GM23338 (cell line): ENCODE data around the gene LYG2. TPM values are rescaled to one million over a fixed set of nuclear protein-coding genes. Genes with fewer than 3 reads are reported as not detected.

Experiments
- ATAC-seq: fragments of 200-7000 bp; cut with Tn5 transposase; 3 replicates; pipeline ENCODE4 v1.9.1; 2020
- DNase-seq: peaks from one replicate; pipeline ENCODE4 v3.0.0-alpha.2; 2015; ENCODE audit warnings: low spot score
- H2AFZ ChIP-seq: fragments of 200-600 bp; sonication (generic); 2 replicates; pipeline ENCODE4 v1.8.0; 2016; ENCODE audit warnings: antibody characterized with exemption, mild to moderate bottlenecking, moderate library complexity
- H3F3A ChIP-seq: fragments of 200-600 bp; sonication (generic); replicated peaks from 2 replicates; pipeline ENCODE4 v1.8.0; 2017; ENCODE audit warnings: antibody characterized with exemption, mixed run types, low read depth
- H3K27ac ChIP-seq: fragments of 200-600 bp; sonication (generic); 2 replicates; pipeline ENCODE4 v1.6.1; 2016; ENCODE audit warnings: low read depth
- H3K27me3 ChIP-seq: fragments of 200-600 bp; sonication (generic); 2 replicates; pipeline ENCODE4 v1.8.0; 2016; ENCODE audit warnings: mild to moderate bottlenecking, mixed run types, moderate library complexity; ENCODE audit not compliant: insufficient read depth
- H3K36me3 ChIP-seq: fragments of 200-600 bp; sonication (generic); 2 replicates; pipeline ENCODE4 v1.8.0; 2016; ENCODE audit warnings: mild to moderate bottlenecking; ENCODE audit not compliant: insufficient read depth
- H3K4me1 ChIP-seq: fragments of 200-600 bp; sonication (generic); 2 replicates; pipeline ENCODE4 v1.8.0; 2016; ENCODE audit warnings: mild to moderate bottlenecking, moderate library complexity; ENCODE audit not compliant: insufficient read depth
- H3K4me2 ChIP-seq: fragments of 200-600 bp; sonication (generic); 2 replicates; pipeline ENCODE4 v1.7.1; 2017; ENCODE audit warnings: mixed run types
- H3K4me3 ChIP-seq: fragments of 200-600 bp; sonication (generic); 2 replicates; pipeline ENCODE4 v1.6.1; 2016; ENCODE audit warnings: mixed run types
- H3K79me2 ChIP-seq: fragments of 200-600 bp; sonication (generic); replicated peaks from 2 replicates; pipeline ENCODE4 v1.8.0; 2017; ENCODE audit warnings: mild to moderate bottlenecking; ENCODE audit not compliant: insufficient read depth
- H3K9me2 ChIP-seq: fragments of 200-600 bp; sonication (generic); 2 replicates; pipeline ENCODE4 v1.8.0; 2017; ENCODE audit not compliant: insufficient read depth
- H4K20me1 ChIP-seq: fragments of 200-600 bp; sonication (generic); replicated peaks from 2 replicates; pipeline ENCODE4 v1.8.0; 2017; ENCODE audit warnings: mild to moderate bottlenecking; ENCODE audit not compliant: insufficient read depth
- H3K27ac Mint-ChIP-seq: 2 replicates; pipeline ENCODE4 v1.8.0; 2020; ENCODE audit warnings: inconsistent platforms, mild to moderate bottlenecking, moderate library complexity, mixed read lengths
- H3K27me3 Mint-ChIP-seq: 3 replicates; pipeline ENCODE4 v1.8.0; 2022; ENCODE audit warnings: low read depth, mild to moderate bottlenecking, moderate library complexity, mixed read lengths, inconsistent platforms; ENCODE audit not compliant: insufficient read depth, poor library complexity
- H3K36me3 Mint-ChIP-seq: 3 replicates; pipeline ENCODE4 v1.8.0; 2021; ENCODE audit warnings: low read depth, mild to moderate bottlenecking, inconsistent platforms, moderate library complexity, mixed read lengths
- H3K4me1 Mint-ChIP-seq: 3 replicates; pipeline ENCODE4 v1.8.0; 2020; ENCODE audit warnings: mild to moderate bottlenecking, inconsistent platforms, mixed read lengths
- H3K4me3 Mint-ChIP-seq: 3 replicates; pipeline ENCODE4 v1.8.0; 2021; ENCODE audit warnings: moderate library complexity, mild to moderate bottlenecking, inconsistent platforms, mixed read lengths
- H3K9me3 Mint-ChIP-seq: 3 replicates; pipeline ENCODE4 v1.8.0; 2020; ENCODE audit warnings: moderate library complexity, mild to moderate bottlenecking, inconsistent platforms, mixed read lengths
- CREB1 ChIP-seq: fragments of 250-450 bp; sonication (Bioruptor Pico); IDR thresholded peaks from 2 replicates; pipeline ENCODE4 v1.5.0; 2020; ENCODE audit warnings: low read depth, mild to moderate bottlenecking, moderate library complexity
- CTCF ChIP-seq, 2 experiments: fragments of 200-600 bp in 1 of 2; sonication (generic) in 1 of 2; conservative IDR thresholded peaks; 2 replicates each; pipeline versions ENCODE4 v1.5.1 to v1.6.1; 2016 to 2017; ENCODE audit warnings: antibody characterized with exemption in 2 of 2, low read depth in 2 of 2, mild to moderate bottlenecking in 2 of 2, moderate library complexity in 1 of 2
- ETS1 ChIP-seq: IDR thresholded peaks from 2 replicates; pipeline ENCODE4 v1.6.1; 2016; ENCODE audit warnings: antibody characterized with exemption
- EZH2 ChIP-seq: fragments of 200-600 bp; sonication (generic); IDR thresholded peaks from one replicate; pipeline ENCODE4 v1.8.0; 2017; ENCODE audit warnings: antibody characterized with exemption, mild to moderate bottlenecking, low read depth; ENCODE audit not compliant: unreplicated experiment
- EZH2phosphoT487 ChIP-seq: fragments of 200-600 bp; sonication (generic); IDR thresholded peaks from one replicate; pipeline ENCODE4 v1.8.1; 2018; ENCODE audit warnings: antibody characterized with exemption; ENCODE audit not compliant: unreplicated experiment
- JUNB ChIP-seq: IDR thresholded peaks from one replicate; pipeline ENCODE4 v1.6.1; 2016; ENCODE audit warnings: antibody characterized with exemption; ENCODE audit not compliant: unreplicated experiment
- NANOG ChIP-seq: IDR thresholded peaks from 2 replicates; pipeline ENCODE4 v1.6.1; 2016; ENCODE audit warnings: antibody characterized with exemption, borderline replicate concordance
- POLR2AphosphoS5 ChIP-seq: IDR thresholded peaks from 2 replicates; pipeline ENCODE4 v1.6.1; 2016; ENCODE audit warnings: antibody characterized with exemption, low read depth
- STAT1 ChIP-seq: IDR thresholded peaks from one replicate; pipeline ENCODE4 v1.6.1; 2016; ENCODE audit warnings: antibody characterized with exemption; ENCODE audit not compliant: unreplicated experiment
- ZNF114 ChIP-seq: fragments of 250-450 bp; sonication (Bioruptor Pico); IDR thresholded peaks from 2 replicates; pipeline ENCODE4 v1.5.0; 2020; ENCODE audit warnings: mild to moderate bottlenecking, moderate library complexity
- ZNF331 ChIP-seq: fragments of 250-450 bp; sonication (Bioruptor Pico); IDR thresholded peaks from 2 replicates; pipeline ENCODE4 v1.5.0; 2020; ENCODE audit warnings: low read depth, mild to moderate bottlenecking, moderate library complexity
- ZNF462 ChIP-seq: fragments of 250-450 bp; sonication (Bioruptor Pico); IDR thresholded peaks from 2 replicates; pipeline ENCODE4 v1.5.0; 2020; ENCODE audit warnings: mild to moderate bottlenecking, moderate library complexity
- polyA plus RNA-seq: library from polyadenylated mRNA; unstranded; fragments of >200 nt; fragmentation: Nextera tagmentation; extraction: Ambion mirVana; gene quantifications from 2 replicates; pipeline ENCODE4 v1.2.1, GENCODE V29; 2016
- total RNA-seq: library from RNA; depleted of rRNA; stranded (reverse); fragments of >200 nt; shearing (Covaris generic); gene quantifications from 2 replicates; pipeline ENCODE4 v1.2.3, GENCODE V29; 2014
- TF ChIP-seq, protein P1 (sequence below): IDR thresholded peaks from one replicate; pipeline ENCODE4 v1.6.1; 2018; ENCODE audit warnings: antibody characterized with exemption; ENCODE audit not compliant: unreplicated experiment

Gene LYG2
- total and polyA plus RNA-seq, 2 experiments from 2014 or later, result 0.99 TPM; not detected in 1

DNA sequence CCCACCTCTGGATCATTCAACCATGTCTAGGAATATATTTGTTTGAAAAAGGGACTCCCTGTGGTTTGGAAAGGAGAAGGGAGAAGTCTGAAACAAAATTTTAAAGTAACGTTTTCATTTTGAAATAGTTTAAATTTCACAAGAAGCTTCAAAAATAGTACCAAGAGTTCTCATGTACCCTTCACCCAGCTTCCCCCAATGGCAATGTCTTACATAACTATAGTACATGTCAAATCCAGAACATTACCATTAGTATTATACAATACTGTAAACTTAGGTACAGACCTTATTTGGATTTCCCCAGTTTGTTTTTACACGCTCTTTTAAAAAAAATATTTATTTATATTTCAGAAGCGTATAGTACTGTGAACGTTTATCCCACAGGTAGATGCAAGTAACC is 4.0 kb upstream of the LYG2 start:
- ATAC-seq (no peak), DNase-seq (no peak)
- Mint-ChIP-seq H3K27me3 (peaks cover 3% of the 10 kb centered on the region), H3K4me1 (no peaks in the 10 kb centered on the region; the same call in 2 of the 3 replicates), H3K9me3 (no peaks in the 10 kb centered on the region; the same call in 1 of the 3 replicates), H3K27ac (no peak overlapping the region), H3K4me3 (no peak overlapping the region), H3K36me3 (no peaks in the 10 kb centered on the region; the same call in 2 of the 3 replicates)
- no peaks in the 10 kb centered on the region for H3K27me3 ChIP-seq
- H3K9me2 ChIP-seq, result no peaks in the 10 kb centered on the region
- no peak for TF ChIP-seq NANOG
- no peak for TF ChIP-seq POLR2AphosphoS5
- TF ChIP-seq STAT1, result no peak
- TF ChIP-seq ZNF114 (CRISPR knock-in tag), result no peak
- no peak for TF ChIP-seq CTCF (conservative IDR thresholded peaks at IDR 0.05; ENCODE audit: low read depth in 2 of 2)
- no peak for TF ChIP-seq ZNF462 (CRISPR knock-in tag)
- TF ChIP-seq CREB1 (CRISPR knock-in tag), result no peak
- TF ChIP-seq ETS1, result no peak
- TF ChIP-seq EZH2phosphoT487, result no peak
- no peak for TF ChIP-seq EZH2
- TF ChIP-seq JUNB, result no peak
- TF ChIP-seq, protein P1, sequence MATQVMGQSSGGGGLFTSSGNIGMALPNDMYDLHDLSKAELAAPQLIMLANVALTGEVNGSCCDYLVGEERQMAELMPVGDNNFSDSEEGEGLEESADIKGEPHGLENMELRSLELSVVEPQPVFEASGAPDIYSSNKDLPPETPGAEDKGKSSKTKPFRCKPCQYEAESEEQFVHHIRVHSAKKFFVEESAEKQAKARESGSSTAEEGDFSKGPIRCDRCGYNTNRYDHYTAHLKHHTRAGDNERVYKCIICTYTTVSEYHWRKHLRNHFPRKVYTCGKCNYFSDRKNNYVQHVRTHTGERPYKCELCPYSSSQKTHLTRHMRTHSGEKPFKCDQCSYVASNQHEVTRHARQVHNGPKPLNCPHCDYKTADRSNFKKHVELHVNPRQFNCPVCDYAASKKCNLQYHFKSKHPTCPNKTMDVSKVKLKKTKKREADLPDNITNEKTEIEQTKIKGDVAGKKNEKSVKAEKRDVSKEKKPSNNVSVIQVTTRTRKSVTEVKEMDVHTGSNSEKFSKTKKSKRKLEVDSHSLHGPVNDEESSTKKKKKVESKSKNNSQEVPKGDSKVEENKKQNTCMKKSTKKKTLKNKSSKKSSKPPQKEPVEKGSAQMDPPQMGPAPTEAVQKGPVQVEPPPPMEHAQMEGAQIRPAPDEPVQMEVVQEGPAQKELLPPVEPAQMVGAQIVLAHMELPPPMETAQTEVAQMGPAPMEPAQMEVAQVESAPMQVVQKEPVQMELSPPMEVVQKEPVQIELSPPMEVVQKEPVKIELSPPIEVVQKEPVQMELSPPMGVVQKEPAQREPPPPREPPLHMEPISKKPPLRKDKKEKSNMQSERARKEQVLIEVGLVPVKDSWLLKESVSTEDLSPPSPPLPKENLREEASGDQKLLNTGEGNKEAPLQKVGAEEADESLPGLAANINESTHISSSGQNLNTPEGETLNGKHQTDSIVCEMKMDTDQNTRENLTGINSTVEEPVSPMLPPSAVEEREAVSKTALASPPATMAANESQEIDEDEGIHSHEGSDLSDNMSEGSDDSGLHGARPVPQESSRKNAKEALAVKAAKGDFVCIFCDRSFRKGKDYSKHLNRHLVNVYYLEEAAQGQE, result no peak
- no peak for TF ChIP-seq ZNF331
- H3K4me1 ChIP-seq, result no peaks in the 10 kb centered on the region
- H3K4me3 ChIP-seq, result no peak overlapping the region
- no peaks in the 10 kb centered on the region for H3K79me2 ChIP-seq
- H3K4me2 ChIP-seq, result no peak overlapping the region
- no peaks in the 10 kb centered on the region for H3K36me3 ChIP-seq
- no peaks in the 10 kb centered on the region for H4K20me1 ChIP-seq
- H3F3A ChIP-seq, result no peaks in the 10 kb centered on the region
- no peak overlapping the region for H2AFZ ChIP-seq
- no peak overlapping the region for H3K27ac ChIP-seq
